Upper lobe of left lung (tissue), 4 donors: ENCODE measurements around the gene GEMIN7.

Experiments used
- CTCF ChIP-seq, 6 experiments: fragments of 450-650 bp in 4 of 6; fragments of 200-600 bp in 2 of 6; sonication (generic) in 2 of 6; IDR thresholded peaks; one replicate each; pipeline ENCODE4 v1.5.1; 2016 to 2019; ENCODE audit warnings: antibody characterized with exemption in 6 of 6
- EP300 ChIP-seq, 4 donors: sonication (generic); formaldehyde crosslinking; IDR thresholded peaks; one replicate each; pipeline ENCODE4 v1.5.1; 2017; ENCODE audit warnings: antibody characterized with exemption in 4 of 4, control low read depth in 2 of 4
- POLR2A ChIP-seq, 4 donors: fragments of 450-650 bp; IDR thresholded peaks; one replicate each; pipeline ENCODE4 v1.5.1; 2016 to 2017; ENCODE audit warnings: antibody characterized with exemption in 4 of 4, mild to moderate bottlenecking in 2 of 4
- POLR2AphosphoS5 ChIP-seq, 2 donors: sonication (generic); formaldehyde crosslinking; IDR thresholded peaks; one replicate each; pipeline ENCODE4 v1.5.1; 2017; ENCODE audit warnings: antibody characterized with exemption in 2 of 2

DNA sequence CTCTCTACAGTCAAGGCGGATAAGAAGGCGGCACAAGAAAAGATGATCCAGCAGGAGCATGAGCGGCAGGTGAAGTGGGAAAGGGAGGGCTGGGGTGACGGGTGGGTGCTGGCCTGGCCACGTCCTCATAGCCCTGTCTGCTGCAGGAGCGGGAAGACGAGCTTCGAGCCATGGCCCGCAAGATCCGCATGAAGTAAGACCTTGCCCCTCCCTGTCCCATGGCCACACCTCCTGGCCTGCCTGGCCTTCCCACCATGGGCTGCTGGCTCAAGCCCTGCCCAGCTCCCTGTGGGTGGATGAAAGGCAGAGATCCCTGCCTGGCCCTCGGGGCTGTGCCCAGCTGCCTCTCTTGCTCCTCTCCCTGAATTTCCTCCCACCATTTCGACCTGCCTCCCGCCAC, 10.0 kb upstream of the GEMIN7 start:
- TF ChIP-seq POLR2A (IDR thresholded peaks at IDR 0.05) (no peak), CTCF (IDR thresholded peaks at IDR 0.05) (no peak), POLR2AphosphoS5 (IDR thresholded peaks at IDR 0.05) (no peak), EP300 (IDR thresholded peaks at IDR 0.05) (no peak)
